ENCODE measurements around the gene MFRP. TPM values are rescaled to one million over a fixed set of nuclear protein-coding genes. Genes with fewer than 3 reads are reported as not detected.
A peak's percentile ranks its signal among the peaks of the same experiment; 100 is the strongest.

MFRP gene
- total RNA-seq, 1 donor from 2014 or later: not detected

DNA sequence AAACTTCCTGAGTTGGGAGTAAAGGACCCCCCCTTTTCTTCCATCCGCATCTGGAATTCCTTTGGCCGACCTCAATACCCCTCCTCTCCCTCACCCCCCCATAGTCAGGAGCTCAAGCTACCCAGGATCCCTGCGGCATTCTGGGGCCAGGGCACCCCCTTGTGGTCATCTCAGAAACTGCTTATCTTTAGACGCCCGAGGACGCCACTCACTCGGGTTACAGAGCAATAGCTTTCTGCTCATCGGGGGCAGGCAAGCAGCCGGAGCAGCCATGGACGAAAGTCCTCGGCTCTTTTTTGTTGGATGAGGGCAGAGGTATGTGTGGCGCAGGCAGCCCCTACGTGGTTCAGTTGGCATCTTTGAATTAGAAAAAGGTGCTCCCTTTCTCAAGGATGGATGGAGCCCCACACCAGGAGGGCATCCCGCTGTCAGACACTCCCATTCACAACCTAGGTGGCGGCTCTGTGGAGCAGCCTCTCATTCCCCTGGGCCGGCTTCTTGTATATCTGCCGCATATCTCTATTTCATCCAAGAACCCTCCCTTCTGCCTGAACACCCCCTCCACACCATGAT is 8.1 kb downstream of the MFRP start:
- DNase-seq: peak; percentile 91

DNA sequence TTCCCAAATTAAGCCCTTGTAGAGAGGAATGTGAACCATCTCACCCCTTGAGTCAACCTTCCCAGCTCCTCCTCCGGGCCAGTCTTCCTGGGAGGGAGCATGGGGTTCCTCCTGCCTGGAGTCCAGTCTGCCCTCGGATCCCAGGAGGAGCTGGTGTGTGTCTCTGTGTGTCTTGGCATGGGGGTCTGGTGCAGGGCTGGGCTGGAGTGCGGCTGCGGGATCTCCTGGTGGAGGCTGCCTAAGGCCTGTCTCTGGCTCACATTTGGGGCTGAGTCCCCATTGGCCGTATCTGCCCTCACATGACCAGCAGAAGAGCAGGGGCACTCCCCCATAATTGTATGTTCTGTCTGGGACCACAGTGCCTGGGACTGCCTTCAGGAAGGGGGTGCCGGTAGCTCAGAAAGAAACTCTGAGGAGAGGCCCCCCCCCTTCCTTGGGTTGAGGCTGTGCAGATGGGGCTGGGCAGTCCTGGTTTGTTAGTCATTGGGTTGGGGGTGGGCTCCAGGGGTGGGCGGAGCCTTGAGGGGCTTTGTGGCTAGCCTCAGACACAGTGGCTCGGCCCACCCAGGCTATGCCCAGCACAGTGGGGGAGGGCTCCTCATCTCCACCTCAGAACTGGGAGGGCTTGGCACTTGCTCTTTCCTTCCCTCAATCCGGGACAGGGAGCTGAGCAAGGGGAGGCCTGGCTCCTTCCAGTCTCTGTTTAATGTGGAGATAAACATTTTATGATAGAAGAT is 8.8 kb downstream of the MFRP start:
- DNase-seq: no peak

DNA sequence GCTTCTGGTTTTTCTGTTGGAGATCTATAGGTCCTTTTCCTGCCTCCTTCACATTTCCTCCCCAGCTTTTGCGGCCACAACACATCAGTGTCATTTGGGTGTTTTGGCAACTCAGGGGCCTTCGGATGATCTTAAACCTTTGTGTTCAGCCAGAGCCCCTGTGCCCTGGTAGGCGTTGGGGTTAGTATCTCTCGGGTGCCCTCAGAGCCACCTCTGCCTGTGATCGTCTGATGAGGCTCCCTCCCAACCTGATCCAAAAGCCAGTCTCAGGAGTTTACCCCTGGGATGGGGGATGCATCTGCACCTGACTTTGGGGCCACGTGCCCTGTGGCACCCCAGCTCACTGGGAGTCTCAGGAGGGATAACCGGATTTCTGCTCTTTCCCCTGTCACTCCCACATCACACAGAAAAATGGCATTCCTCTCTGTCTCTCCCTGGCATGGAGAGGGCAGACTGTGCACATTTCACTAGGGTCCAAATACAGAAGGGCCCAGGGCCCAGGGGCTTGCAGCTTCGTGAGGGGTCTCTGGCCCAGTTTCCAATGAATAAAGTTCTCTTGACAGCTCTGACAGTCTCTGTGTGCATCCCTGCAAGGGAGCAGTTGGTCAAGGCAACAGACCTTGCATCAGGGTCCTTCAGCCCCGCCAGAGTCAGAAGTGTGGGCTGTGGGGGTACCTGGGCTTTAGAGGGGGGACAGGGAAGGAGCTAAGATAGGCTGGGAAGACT is 9.6 kb downstream of the MFRP start:
- no peak for DNase-seq

- no peak for DNase-seq
Measured at GRCh38 chr11:119335655-119336543, 10.6 kb downstream of the MFRP start.

- no peak for DNase-seq
Measured at GRCh38 chr11:119335091-119335654, 11.3 kb downstream of the MFRP start.

DNA sequence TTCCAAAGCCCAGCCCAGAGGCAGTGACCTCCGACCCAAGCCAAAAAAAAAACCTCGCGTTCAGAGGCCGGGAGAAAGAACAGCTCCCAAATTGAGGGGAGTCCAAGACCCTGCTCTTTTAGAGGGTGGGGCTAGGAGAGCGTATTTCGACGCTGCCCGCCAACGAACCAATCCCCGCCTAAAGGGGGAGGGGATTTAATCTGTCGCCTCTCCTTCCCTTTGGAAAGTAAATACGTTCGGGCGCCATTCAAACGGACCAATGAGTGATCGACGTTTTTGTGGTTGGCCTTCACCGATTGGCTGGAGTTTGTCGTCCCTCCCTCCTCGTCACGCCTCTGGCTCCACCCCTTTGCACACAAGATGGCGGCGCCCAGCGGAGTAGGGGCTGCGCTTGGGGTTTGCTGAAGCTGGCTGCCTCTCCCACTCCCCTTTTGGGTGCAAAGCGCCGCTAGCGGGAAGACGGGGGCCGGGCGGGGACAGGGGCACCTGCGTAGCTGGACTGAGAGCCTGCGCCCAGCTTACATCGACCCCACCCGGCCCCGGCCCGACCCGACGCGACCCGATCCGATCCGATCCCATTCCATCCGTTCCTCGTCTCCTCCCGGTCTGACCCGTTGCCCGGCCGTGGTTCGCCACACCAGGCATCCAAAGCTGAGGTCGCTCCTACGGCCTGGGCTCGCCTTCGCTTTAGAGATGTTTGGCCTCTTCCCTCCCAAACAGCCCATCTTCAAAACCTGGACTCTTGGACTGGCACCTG is 12.2 kb downstream of the MFRP start, which contains the start of gene RNF26:
Gene RNF26, plus strand, starts transcription at position 354 of the 757 bp plus-strand sequence. CDS start 596 bp downstream, outside the sequence.
- DNase-seq: peak; percentile 99

- DNase-seq: no peak
Measured at GRCh38 chr11:119332111-119332765, 14.3 kb downstream of the MFRP start.

- DNase-seq: no peak
Measured at GRCh38 chr11:119330237-119330636, 16.3 kb downstream of the MFRP start.

GRCh38 chr11:119329320-119329719 is 17.2 kb downstream of the MFRP start:
- no peak for DNase-seq

DNA sequence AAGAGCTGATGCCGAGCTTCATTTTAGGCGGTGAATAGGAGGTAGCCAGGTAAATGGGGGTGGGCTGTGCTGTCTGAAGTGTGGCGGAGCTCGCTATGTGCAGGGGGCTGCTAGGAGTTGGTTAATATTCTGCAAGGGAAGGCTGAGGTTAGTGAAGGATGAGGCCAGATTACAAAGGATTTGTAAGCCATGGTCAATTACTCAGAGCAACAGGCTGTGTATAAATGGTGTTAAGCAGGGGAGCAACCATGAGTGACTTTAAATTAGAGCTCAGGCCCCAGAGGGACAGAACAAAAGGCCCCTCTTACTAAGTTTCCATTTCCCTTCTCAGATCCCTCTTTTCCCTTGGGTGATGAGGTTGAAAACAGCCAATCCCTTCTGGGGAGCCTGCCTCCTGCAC is 22.3 kb downstream of the MFRP start:
- DNase-seq: no peak

DNA sequence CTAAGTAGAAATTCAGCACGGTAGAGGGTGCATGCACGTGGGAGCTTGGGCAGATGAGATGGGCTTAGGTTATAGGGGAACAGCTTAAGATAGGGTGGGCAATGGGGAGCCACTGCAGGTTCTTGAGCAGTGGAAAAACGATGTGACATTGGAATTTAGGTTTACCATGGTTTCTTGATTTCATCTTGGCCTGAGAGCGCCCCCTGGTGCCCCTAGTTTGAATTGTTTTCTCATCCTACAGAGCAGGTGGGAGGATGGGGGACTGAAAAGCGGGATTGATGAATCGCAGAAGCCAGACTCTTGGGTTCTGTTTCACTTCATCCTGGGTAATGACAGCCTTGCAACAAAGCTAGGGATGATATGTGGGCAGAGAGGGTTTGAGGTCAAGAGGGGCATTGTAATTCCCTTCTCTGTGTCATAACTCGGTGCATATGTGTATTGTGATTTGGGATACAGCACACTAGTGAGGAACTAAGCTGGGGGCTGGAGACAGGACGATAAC is 22.9 kb downstream of the MFRP start:
- peak; percentile 92 for DNase-seq

DNA sequence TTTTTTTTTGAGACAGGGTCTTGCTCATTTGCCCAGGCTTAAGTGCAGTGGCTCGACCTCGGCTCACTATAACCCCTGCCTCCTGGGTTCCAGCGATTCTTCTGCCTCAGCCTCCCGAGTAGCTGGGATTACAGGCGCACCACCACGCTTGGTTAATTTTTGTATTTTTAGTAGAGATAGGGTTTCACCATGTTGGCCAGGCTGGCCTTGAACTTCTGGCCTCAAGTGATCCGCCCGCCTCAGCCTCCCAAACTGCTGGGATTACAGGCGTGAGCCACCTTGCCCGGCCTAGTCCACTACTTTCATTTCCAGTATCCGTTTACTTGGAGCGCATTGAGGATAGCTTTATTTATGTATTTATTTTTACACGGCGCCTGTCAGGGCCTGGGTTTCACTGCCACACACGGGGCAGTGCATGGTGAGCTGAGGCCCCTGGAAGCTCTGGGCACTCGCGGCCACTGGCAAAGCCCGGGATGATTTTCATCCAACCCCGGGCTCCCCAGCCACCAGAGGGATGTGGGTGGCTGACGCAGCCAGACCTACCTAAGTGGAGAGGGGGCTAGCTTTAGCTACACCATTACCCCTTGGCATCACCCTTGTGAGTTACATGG is 23.5 kb downstream of the MFRP start:
- DNase-seq: no peak

GRCh38 chr11:119322360-119322739 is 24.2 kb downstream of the MFRP start:
- DNase-seq: no peak

GRCh38 chr11:119320776-119321524 is 25.6 kb downstream of the MFRP start:
- peak; percentile 73 for DNase-seq

DNA sequence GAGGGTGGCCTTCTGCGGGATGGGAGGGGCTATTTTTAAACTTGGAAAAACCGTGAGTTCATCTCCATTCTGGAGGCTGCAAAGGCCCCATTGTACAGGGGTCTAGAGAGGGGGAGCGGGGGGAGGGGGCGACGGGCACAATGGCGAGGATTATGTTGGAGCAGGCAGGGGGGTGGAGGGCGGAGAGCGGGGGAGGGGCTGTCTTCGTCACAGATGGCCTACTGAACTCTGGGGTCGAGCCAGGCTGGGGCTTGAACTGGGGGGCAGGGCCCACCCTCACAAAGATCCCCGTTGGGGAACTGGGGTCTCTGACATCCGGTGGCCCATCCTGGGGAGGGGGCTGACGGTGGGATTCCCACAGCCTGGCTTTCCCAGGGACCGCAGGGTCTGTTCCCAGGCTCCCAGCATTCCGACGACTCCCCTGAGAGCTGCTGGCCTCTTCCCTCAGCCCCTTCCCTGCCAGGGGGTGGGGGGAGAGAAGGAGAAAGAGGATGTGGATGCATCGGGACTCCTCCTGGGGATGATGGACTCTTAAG is 26.2 kb downstream of the MFRP start:
- peak; percentile 54 for DNase-seq

- DNase-seq: no peak
Measured at GRCh38 chr11:119319700-119320239, 26.7 kb downstream of the MFRP start.

DNA sequence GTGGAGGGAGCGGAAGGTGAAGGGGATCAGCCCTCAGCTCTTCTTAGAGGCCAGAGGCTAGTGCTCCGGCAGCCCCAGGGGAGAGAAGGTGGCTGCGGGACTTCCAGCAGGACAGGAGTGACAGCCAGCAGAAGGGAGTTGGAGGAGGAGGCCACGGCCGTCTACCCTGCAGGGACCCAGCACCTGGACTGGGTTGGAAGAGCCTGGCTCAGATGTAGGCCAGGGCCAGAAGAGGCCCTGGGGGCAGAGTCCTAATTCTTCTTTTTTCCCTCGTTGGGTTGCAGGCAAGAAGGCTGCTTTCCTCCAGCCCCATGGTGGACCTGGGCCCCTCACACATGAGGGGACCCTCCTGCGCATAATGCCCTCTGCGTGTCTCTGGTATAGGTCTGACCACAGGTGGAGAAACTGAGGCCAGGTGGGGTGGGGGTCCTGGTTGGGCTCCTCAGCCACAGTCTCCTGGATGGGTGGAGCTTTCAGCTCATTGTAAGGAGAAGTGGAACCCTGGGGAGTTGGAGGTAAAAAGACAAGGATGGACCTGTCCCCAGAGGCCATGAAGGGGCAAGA is 27.3 kb downstream of the MFRP start:
- DNase-seq: no peak
